ENCODE data around the gene BBLN.

GRCh38 chr9:128208946-128209669, 49.0 kb downstream of the BBLN start:
- TF ChIP-seq, protein P1, sequence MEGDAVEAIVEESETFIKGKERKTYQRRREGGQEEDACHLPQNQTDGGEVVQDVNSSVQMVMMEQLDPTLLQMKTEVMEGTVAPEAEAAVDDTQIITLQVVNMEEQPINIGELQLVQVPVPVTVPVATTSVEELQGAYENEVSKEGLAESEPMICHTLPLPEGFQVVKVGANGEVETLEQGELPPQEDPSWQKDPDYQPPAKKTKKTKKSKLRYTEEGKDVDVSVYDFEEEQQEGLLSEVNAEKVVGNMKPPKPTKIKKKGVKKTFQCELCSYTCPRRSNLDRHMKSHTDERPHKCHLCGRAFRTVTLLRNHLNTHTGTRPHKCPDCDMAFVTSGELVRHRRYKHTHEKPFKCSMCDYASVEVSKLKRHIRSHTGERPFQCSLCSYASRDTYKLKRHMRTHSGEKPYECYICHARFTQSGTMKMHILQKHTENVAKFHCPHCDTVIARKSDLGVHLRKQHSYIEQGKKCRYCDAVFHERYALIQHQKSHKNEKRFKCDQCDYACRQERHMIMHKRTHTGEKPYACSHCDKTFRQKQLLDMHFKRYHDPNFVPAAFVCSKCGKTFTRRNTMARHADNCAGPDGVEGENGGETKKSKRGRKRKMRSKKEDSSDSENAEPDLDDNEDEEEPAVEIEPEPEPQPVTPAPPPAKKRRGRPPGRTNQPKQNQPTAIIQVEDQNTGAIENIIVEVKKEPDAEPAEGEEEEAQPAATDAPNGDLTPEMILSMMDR (IDR thresholded peaks at IDR 0.05 in 4 of 5, conservative IDR thresholded peaks at IDR 0.05 in 1 of 5), result no peak
- TF ChIP-seq POLR2A (IDR thresholded peaks at IDR 0.05), result no peak
